AG04449 (cell line): ENCODE data around the gene TRPC4.

Experiments
- CTCF ChIA-PET: fragments of 350-600 bp; formaldehyde crosslinking; extraction: SDS; loops from one replicate; lab custom pipeline; 2021; ENCODE audit warnings: antibody characterized with exemption; lab: Yijun Ruan, JAX
- POLR2A ChIA-PET: fragments of 400-600, 350-600 bp; formaldehyde crosslinking; extraction: SDS; loops from one replicate; lab custom pipeline; 2020; ENCODE audit warnings: antibody characterized with exemption, inconsistent platforms; lab: Yijun Ruan, JAX
- DNase-seq: peaks from one replicate; pipeline ENCODE4 v3.0.0-alpha.2; 2010; ENCODE audit warnings: low read depth, low spot score
- H3K4me3 ChIP-seq: 2 replicates; pipeline ENCODE4 v1.5.1; 2011; ENCODE audit warnings: low read depth, mild to moderate bottlenecking, control low read depth, low read length
- CTCF ChIP-seq: IDR thresholded peaks from one replicate; pipeline ENCODE4 v1.5.1; 2011; ENCODE audit warnings: mild to moderate bottlenecking, moderate library complexity, low read length, control low read depth, inconsistent platforms; ENCODE audit not compliant: insufficient read depth; ENCODE audit errors: missing control alignments

The TRPC4 gene

DNA sequence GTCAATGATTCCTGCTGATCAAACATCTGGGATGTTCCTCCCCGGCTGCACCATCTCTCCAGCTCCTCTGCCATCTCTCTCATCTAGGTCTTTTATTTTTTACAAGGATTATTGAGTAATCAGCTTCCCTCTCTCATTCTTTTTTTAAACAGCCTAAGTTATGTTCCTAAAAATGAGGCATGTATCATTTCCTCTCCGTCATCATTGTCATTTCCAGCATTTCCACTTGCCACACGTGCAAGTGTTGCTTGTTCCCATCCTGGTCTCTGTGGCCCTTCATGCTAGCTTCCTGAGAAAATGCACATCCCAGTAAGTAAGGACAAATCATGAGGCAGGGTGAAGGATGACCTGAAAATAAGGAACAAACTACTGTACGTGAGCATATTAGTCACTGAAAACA lies 168.3 kb downstream of the TRPC4 start:
- H3K4me3 ChIP-seq, result no peak overlapping the region
- TF ChIP-seq CTCF, result no peak
- ChIA-PET CTCF (interaction anchor here (1.2 kb wide), 1 partner anchor 53 kb away, joined by 3 read pairs; no protein-coding TSS in a partner anchor), POLR2A (no interaction called here)
- DNase-seq, result no peak

DNA sequence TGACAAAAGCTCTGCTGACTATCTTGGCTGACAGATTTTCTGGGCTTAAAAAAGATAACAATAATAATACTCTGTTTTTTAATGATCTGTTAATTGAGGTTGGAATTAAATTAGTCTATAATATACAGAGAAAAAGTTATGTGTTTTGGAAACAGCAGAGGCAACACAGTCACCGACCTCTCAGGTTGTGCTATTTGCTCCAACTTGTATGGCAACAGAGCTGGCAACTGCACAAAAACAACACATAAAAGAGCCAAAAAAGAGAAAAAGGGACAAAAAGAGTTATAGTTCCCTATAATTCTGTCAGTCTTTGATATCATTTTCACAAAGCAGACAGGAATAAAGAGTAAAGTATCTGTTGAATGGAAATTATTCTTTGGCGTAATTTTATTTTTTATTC lies 168.7 kb downstream of the TRPC4 start:
- POLR2A ChIA-PET, result no interaction called here
- no peak overlapping the region for H3K4me3 ChIP-seq
- TF ChIP-seq CTCF, result no peak

DNA sequence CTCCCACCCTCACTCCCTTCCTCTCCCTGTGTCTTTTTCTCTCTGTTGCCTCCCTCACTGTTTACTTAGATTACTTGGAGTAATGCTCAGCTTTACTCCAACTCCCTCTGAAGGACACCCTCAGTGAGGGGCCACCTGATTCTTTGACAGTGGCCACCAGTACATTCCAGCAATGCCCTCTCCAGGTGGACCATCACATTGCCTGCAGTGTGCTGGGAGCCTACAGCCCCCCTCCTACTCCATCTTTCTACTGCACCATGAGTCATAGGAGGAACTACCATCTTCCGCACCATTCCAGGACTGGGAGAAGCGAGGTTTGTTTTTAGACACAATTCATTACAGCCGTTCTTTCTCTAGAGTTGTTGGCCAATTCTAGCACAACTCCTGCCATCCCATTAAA lies 174.4 kb downstream of the TRPC4 start:
- TF ChIP-seq CTCF, result no peak
- ChIA-PET CTCF (no interaction called here), POLR2A (no interaction called here)
- no peak for DNase-seq
- no peak overlapping the region for H3K4me3 ChIP-seq

More for the DNA sequence above, 168.7 kb downstream of the TRPC4 start:
- CTCF ChIA-PET, result interaction anchor here (1.2 kb wide), 1 partner anchor 52 kb away, joined by 3 read pairs; no protein-coding TSS in a partner anchor
- DNase-seq, result no peak

- H3K4me3 ChIP-seq, result no peak overlapping the region
- POLR2A ChIA-PET, result no interaction called here
- no peak for DNase-seq
- TF ChIP-seq CTCF, result no peak
- CTCF ChIA-PET, result no interaction called here
Measured at GRCh38 chr13:37690361-37690760, 179.2 kb downstream of the TRPC4 start.

- TF ChIP-seq CTCF, result no peak
- H3K4me3 ChIP-seq, result no peak overlapping the region
- ChIA-PET POLR2A (no interaction called here), CTCF (interaction anchor here (1.3 kb wide), 1 partner anchor 182 kb away, joined by 3 read pairs; no protein-coding TSS in a partner anchor)
- DNase-seq, result no peak
Measured at GRCh38 chr13:37686501-37686900, 183.1 kb downstream of the TRPC4 start.

DNA sequence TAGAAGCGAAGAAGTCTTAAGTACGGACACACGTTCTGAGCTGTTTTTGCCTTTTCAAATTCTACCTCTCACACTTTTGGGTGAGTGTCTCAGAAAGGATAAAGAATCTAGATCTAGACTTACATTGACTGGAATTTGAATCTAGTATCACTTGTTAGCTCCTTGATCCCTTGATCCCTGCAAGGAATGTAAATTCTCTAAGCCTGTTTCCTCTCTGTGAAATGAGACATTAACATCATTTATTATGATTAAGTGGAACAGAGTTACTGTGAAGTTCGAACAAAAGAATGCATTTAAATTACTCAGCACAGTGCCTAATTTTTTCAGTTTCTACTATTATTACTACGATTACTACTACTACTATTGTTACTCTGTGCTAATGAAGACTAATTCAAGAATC lies 184.4 kb downstream of the TRPC4 start:
- CTCF ChIA-PET, result no interaction called here
- H3K4me3 ChIP-seq, result no peak overlapping the region
- TF ChIP-seq CTCF, result no peak
- POLR2A ChIA-PET, result no interaction called here
- DNase-seq, result no peak
